NCI-H146 treated with DMSO at 0.1 percent for 48 hours (cell line): ENCODE data around the gene TBL1X.
"Not testable (repeated sequence)": the region's sequence is repeated elsewhere in the genome, so short reads cannot be mapped to it uniquely, and the experiment has no call there.

Experiments used
- DNase-seq: peaks from one replicate; lab custom pipeline; 2025; ENCODE audit not compliant: unreplicated experiment; lab: John Stamatoyannopoulos, UW

The TBL1X gene

GRCh38 chrX:9746148-9746888 lies 281.5 kb downstream of the TBL1X start:
- no peak for DNase-seq

- no peak for DNase-seq
These were observed 282.8 kb downstream of the TBL1X start for GRCh38 chrX:9747644-9748043.

DNA sequence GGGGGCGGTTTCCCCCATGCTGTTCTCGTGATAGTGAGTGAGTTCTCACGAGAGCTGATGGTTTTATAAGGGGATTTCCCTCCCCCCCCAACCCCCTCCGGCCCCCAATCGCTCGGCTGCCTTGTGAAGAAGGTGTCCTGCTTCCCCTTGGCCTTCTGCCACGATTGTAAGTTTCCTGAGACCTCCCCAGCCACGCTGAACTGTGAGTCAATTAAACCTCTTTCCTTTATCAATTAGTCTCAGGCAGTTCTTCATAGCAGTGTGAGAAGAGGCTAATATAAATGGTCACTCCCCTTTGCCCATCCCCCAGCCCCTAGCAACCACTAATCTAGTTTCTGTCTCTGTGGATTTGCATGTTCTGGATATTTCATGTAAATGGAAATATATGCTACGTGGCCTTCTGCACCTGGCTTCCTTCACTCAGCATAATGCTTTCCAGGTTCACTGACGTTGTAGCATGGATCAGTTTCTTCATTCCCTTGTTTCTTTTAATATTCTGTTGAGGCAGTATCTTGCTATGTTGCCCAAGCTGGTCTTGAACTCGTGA lies 284.4 kb downstream of the TBL1X start:
- DNase-seq: no peak

DNA sequence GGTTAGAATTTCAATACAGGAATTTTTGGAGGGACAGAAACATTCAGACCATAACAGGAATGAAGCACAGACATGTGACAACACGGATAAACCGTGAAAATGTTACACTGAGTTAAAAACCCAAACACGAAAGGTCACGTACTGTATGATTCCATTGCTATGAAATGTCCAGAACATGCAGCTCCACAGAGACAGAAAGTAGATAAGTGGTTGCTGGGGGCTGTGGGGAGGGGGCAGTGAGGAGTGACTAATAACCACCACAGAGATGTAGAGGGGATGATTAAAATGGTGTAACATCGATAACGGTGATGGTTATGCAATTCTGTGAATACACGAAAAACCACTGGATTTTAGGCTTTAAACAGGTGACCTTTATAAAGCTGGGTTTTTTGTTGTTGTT lies 292.5 kb downstream of the TBL1X start:
- no peak for DNase-seq

- no peak for DNase-seq
These were observed 293.3 kb downstream of the TBL1X start for GRCh38 chrX:9758021-9758638.

DNA sequence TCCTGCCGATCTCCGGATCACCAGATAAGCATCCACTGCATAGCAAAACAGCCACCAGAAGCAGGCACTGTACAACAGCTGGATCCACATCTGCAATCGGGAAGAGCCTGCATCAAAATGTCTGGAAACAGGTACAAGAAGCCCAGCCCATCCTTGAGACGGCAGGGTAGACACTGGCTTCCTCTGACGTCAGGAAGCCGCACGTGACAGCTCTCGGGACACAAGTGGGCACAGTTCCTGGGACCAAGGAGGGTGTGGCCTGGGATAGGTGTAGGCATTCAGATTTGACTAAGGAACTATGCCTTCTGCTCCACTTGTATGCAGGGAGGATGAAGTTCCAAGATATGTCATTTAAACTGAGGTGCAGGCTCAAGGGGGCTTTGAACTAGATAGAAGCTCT lies 294.5 kb downstream of the TBL1X start:
- DNase-seq: no peak

DNA sequence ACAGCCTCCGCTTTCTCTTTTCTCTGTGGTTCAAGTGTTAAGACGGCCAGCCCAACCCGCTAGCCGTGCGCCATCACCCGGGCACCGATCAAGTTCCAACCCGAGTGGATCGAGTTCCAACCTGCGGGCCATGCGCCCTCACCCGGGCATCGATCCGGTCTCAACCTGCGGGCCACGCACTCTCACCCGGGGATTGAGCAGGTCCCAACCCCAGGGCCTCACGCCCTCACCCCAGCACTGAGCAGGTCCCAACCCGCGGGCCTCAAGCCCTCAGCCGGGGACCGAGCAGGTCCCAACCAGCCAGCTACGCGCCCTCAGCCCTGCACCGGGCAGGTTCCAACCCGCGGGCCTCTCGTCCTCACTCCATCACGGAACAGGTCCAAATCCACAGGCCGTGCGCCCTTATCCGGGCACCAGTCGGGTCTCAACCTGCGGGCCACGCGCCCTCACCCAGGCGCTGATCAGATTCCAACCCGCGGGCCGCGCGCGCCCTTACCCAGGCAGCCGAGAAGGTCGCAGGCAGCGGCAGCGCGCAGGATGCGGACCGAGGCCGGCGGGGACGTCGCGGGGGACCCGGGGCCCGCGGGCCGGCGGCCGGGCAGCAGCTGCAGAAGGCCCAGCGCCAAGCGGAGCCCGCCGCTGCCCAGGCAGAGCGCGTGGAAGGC lies 300.3 kb downstream of the TBL1X start:
- DNase-seq: no peak

DNA sequence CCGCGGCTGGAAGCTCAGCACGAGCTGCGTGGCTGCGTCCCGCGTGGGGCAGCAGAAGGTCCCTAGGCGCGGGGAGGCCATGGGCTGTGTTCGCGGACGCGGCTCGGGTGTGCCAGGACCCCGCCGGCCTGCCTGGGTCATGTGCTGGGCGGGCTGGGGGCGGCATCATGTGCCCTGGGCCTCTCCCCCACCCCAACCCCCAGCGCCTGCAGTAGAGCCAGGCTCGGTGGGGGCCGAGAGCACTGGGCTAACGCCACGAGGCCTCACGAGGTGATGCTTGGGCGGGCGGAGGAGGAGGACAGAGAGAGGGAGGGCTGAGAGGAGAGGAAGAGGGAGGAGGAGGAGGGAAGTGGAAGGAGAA lies 300.9 kb downstream of the TBL1X start, which contains the start of gene GPR143:
Gene GPR143 (minus strand): TSS at position 111 of the 361 bp plus-strand sequence. CDS start 30 bp downstream, at position 81.
- no peak for DNase-seq

- no peak for DNase-seq
These were observed 302.5 kb downstream of the TBL1X start for GRCh38 chrX:9767375-9767774.

DNA sequence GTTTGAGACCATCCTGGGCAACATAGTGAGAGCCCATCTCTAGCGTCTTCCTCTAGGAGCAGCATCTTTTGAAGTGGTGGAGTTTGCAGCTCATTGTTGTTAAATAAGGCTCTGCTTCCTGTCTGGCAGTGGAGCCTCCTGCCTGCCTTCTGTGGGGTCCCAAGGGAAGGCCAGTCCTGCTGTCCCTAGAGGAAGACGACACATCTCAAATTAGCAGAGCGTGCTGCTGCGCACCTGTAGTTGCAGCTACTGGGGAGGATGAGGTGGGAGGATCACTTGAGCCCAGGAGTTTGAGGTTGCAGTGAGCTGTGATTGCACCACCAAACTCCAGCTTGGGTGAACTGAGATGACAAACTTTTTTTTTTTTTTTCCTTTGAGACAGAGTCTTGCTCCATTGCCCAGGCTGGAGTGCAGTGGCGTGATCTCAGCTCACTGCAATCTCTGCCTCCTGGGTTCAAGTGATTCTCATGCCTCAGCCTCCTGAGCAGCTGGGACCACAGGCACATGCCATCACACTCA lies 303.5 kb downstream of the TBL1X start:
- not testable (repeated sequence) for DNase-seq

DNA sequence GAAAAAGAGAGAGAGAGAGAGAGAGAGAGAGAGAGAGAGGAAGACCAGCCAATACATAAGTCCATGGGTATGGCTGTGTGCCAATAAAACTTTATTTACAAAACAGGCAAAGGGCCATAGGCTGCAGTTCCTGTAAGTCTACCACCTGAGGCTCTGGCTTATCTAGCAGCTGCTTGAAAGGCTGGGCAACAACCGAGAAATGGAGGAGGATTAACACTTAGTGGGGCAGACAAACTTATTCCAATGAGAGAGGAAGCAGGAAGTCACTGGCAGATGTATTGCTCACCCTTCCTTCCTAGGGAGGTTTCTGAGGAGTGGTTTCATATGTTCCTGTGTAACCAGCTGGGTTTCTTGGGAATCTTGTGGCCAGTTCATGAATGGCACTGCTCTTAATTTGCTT lies 305.5 kb downstream of the TBL1X start:
- DNase-seq: no peak

- DNase-seq: no peak
These were observed 308.1 kb downstream of the TBL1X start for GRCh38 chrX:9772943-9773342.

- no peak for DNase-seq
These were observed 311.1 kb downstream of the TBL1X start for GRCh38 chrX:9775930-9776329.

DNA sequence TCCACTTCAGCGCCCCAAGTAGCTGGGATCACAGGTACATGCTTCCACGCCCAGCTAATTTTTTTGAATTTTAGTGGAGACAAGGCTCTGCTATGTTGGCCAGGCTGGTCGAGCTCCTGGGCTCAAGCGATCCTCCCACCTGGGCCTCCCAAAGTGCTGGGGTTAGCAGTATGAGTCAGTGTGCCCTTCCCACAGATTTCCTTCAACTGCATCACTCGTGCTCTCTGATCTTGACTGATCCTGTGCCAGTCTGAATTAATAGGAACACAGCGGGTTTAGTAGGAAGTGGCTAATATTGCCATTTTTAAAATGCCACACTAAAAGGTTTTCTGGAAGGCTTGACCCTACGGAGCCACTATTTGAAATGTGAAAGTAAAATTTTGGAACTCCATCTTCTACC lies 317.1 kb downstream of the TBL1X start:
- no peak for DNase-seq

- no peak for DNase-seq
These were observed 319.5 kb downstream of the TBL1X start for GRCh38 chrX:9784332-9784731.

GRCh38 chrX:9785254-9785943 lies 320.5 kb downstream of the TBL1X start:
- no peak for DNase-seq

GRCh38 chrX:9785944-9786797 lies 321.3 kb downstream of the TBL1X start, which contains the start of gene SHROOM2:
TSS of gene SHROOM2 (plus strand) at chrX:9786429. CDS start at chrX:9786546, 117 bp downstream.
- no peak for DNase-seq

DNA sequence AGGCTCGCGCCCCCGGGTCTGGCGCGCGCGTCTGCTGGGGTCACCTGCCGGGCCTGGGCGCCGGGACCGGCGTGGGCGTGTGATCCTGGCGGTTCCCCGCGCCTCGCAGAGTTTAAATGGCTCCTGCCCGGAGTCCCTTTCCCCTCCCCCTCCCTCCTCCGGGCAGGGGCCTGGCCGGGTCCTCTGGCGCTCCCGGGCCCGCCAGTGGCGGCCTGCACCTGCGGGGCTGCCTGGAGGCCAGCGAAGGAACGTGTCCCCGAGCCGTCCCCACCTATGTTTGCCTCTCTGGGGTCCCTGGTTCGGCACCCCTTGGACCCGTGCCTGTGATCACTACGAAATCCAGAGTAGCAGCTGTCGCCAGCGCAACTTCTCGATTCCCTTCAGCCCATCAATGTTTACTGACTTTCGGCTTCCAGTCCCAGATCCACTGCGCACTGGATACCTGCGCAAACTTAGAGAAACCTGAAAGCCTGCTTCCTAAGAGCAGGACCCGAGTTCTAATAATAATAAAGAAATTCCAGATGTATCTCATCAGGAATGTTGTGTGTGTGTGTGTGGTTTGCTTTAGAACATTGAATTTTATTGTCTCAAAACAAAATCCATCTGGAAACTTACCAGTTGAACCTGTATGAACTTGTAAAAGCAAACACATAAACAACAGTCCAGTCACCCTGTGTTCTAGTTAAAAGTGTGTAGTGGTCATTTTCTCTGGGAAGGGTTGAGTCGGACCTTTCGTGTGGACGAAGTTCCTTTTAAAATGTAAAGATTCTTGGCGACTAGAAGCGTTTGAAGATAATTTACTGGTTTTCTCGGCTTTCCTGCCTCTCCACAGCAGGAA lies 322.2 kb downstream of the TBL1X start:
- DNase-seq: no peak

DNA sequence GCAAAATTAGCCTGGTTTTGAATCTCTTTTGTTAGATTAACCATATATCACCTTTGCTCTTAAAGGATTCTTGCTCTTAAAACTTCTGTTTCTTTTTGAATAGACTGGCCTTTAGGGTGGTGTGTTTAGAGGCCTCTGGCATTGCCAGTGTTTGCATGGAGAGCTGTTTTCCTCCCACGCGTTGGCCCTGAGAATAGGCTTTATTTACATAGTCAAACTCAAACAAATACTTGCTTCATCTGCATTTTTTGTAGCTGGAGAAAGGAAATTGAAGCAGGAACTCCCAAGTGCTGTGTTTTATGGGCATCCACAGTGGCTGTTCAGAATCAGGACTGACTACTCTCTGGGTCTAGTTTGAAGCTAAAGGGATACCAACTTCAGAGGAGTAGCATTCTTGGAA lies 324.1 kb downstream of the TBL1X start:
- peak; percentile 22 for DNase-seq
